ENCODE data around the gene PAIP1. TPM values are rescaled to one million over a fixed set of nuclear protein-coding genes. Genes with fewer than 3 reads are reported as not detected.
"Not testable (repeated sequence)": the region's sequence is repeated elsewhere in the genome, so short reads cannot be mapped to it uniquely, and the experiment has no call there.

The PAIP1 gene
- total RNA-seq, 1 experiment from 2014 or later = 114 TPM

DNA sequence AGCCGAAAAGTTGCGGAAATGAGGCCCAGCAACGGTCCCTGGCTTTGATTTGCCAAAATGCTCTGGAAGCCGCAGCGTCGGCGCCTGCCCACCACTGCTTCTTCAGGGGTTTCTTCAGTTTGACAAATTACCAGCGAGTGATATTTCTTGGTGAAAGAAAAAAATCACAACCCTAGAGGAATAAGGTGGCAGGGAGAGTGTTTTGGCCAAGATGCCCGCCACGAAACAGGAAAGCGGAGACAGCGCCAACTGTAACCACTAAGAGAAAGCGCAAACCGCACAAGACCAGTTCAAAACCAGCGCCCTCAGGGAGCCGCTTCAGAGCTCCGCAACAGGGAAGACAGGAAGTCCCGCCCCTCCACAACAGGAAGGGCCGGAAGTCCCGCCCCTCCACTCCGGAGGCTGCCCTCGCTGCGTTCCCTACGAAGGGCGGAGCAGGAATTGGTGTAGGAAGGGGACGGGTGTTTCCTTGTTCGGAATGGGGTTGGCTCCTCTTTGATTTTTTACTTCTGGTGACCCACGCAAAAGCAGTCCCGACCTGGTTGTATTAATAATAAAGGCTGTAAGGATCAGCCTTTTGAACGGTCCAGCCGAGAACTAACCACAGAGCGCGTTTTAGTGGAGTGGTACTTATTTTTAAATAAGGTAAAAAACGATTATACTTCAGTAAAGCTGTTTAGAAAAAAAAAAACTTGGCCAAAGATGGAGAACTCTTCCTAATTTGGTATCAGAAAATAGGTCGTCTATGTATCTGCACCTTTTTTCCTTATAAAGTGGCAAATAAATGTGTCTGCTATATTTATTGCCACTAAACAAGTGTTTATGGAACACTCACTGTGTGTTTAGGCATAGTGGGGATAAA is 41.8 kb downstream of the PAIP1 start, which contains the start of gene C5orf34:
C5orf34 (minus strand) TSS at position 333 of the 862 bp plus-strand sequence. CDS start 5,809 bp downstream, outside the sequence.
- peak; percentile 93 for DNase-seq (ENCODE audit: low read depth)

DNA sequence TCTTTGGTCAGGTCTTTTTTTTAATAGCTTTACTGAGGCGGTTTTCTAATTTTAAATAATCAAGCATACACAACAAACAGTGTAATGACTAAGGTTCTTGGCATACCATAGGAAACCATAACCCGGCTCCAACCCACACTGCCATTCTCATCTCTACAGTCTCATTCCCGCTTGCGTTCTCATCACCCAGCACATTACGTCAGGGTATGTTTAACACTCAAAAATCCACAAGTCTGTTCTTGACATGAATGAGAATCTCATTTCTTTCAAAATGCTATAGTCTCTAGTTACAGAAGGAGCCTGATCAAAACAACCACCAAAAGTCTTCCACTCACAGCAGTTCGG is 42.4 kb downstream of the PAIP1 start:
- DNase-seq (ENCODE audit: low read depth) = peak; percentile 49

DNA sequence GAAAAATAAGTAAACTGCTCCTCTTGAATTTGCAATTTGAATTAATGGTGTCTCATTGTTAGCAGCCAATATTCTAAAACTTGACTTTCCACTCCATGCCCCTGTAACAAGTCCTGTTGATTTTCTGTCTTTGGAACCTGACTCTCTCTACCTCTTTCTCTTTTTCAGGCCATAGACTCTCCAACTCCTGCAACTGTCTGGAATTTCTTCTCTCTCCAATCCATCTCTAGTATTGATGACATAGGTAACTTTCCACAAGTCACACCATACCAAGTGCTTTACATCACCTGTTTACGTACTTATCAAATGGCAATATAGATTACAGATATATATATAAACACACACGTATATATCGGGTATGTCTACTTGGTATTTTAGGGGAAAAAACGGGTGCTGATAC is 42.9 kb downstream of the PAIP1 start:
- DNase-seq (ENCODE audit: low read depth) = no peak

DNA sequence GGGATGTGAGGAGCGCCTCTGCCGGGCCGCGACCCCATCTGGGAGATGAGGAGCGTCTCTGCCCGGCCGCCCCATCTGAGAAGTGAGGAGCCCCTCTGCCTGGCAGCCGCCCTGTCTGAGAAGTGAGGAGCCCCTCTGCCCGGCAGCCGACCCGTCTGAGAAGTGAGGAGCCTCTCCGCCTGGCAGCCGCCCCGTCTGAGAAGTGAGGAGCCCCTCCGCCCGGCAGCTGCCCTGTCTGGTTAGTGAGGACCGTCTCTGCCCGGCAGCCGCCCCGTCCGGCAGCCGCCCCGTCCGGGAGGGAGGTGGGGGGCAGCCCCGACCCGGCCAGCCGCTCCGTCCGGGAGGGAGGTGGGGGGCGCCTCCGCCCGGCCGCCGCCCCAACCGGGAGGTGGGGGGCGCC is 45.8 kb downstream of the PAIP1 start:
- not testable (repeated sequence) for DNase-seq (ENCODE audit: low read depth)

DNA sequence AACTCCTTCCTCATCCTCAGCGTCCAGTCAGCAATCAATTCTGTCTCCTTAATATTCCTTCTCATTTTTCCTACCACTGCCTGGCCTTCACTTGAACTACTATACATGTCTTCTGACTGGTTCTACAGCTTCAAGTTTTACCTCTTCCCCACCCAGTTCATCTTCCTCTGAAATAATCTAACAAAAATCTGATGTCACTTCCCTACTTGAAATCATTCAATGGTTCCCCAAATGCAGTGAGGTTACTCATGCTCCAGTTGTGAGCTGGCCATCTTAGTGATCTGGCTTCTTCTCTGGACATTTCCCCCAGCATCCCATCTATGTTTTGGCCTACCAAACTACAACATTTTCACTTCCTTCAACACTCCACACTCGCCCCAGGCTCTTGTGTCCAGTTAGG is 58.3 kb downstream of the PAIP1 start:
- DNase-seq (ENCODE audit: low read depth) = no peak

DNA sequence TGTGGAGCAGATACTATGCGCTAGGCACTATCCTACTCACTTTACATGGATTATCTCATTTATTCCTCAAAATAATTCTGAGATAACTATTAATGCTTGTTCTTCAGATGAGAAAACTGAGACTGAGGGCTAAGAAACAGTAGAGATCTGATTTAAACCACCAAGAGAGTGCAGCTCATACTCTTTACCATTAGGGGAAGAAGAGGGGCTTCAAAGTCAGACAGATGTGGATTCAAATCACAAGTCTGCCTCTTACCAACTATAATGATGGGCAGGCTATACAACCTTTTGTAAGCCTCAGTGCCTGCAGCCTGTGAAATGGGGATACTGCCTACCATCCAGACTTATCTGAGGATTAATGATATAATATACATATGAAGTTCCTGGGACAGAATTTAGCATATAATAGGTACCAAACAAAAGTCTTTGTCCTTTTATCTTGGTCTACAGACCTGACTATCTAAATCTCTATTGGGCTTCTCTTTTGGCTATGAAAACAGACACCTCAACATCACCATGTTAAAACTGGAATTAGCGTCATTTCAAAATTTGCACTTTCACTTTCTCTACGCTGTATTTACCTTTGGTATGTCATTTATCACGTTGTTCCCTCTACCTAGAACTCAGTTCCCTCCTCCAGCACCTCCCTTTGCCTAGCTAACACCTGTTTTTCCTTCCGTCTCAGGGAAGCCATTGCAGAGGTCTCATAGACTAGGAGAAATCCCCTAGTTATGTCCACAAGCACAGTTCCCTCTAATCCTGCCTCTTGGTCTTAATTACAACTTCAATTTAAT is 59.4 kb downstream of the PAIP1 start:
- DNase-seq (ENCODE audit: low read depth) = no peak

DNA sequence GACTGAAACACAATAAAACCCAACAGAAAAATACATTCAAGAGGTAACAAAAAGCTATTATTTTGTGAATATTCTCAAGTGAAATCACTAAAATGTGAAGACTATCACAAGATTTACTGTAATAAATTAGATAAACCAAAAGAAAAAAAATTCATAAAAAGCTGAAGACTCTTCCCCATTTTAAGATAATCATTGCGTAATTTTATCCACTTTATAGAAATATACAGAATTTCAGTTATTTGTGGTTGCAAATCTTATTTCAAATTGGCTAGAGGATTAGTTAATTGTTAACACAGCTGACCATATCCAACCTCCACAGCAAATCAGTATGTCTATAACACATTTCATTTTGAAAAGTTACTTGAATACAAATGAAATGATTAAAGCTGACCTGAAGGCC is 65.6 kb downstream of the PAIP1 start:
- DNase-seq (ENCODE audit: low read depth) = no peak

DNA sequence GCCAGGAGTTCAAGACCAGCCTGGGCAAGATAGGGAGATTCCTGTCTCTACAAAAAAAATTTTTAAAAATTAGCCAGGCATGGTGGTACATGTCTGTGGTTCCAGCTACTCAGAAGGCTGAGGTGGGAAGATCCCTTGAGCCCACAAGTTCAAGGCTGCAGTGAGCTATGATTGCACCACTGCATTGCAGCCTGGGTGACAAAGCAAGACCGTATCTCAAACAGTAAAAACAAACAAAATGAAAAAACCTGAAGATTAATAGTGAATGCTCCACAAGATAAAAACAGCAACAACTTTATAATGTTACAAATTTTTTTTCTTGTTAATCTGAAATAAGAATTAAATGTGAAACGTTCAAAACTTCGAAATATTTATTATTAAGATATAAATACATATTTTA is 70.5 kb downstream of the PAIP1 start:
- DNase-seq (ENCODE audit: low read depth) = no peak

DNA sequence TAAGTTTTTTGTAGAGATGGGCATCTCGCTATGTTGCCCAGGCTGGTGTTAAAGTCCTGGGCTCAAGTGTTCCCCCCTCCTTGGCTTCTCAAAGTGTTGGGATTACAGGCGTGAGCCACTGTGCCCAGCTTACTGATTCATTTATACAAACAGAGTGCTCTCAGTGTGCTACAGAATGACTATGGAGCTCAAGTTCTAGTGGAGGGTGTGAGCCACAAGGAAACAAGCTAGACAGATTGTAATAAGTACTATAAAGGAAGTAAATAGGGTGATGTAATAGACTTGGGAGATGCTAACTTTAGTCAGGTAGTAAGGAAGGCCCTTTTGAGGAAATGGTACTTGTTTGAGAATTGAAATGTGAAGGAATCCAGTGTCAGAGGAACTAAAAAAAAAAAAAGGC is 71.5 kb downstream of the PAIP1 start:
- no peak for DNase-seq (ENCODE audit: low read depth)

DNA sequence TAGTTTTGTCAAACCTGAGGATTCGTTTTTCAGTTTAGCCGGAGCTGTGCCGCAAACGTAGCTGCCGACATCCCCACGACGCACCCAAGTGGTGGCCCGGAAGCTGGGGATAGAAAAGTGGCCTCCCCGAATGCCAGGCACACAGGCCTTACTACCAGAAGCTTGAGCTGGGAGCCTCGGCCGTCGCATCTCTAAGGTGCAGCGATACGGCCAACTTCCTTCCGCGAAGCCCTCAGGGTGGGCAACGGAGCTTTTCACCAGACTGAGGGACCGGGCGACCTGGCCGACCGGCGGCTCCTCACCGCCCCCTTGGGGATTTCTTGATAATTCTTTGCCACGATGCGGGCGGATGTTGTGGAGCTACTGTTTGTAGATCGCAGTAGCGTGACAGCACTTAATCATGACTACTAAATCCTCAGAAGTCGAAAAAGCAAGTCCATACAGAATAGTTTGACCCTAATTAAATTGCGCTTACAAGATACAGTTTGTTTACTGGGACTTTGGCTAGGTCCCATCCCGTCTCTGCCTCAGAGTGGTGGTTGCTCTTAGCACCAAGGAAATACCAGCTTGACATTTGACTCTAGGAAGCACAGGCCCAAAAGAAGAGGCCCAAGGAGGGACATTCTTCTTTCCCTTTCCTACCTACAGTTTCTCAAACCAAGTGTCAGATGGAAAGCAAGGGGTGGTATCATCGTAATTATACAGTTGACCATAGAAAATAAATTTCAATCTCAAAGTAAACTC is 72.6 kb downstream of the PAIP1 start:
- DNase-seq (ENCODE audit: low read depth) = peak; percentile 80

DNA sequence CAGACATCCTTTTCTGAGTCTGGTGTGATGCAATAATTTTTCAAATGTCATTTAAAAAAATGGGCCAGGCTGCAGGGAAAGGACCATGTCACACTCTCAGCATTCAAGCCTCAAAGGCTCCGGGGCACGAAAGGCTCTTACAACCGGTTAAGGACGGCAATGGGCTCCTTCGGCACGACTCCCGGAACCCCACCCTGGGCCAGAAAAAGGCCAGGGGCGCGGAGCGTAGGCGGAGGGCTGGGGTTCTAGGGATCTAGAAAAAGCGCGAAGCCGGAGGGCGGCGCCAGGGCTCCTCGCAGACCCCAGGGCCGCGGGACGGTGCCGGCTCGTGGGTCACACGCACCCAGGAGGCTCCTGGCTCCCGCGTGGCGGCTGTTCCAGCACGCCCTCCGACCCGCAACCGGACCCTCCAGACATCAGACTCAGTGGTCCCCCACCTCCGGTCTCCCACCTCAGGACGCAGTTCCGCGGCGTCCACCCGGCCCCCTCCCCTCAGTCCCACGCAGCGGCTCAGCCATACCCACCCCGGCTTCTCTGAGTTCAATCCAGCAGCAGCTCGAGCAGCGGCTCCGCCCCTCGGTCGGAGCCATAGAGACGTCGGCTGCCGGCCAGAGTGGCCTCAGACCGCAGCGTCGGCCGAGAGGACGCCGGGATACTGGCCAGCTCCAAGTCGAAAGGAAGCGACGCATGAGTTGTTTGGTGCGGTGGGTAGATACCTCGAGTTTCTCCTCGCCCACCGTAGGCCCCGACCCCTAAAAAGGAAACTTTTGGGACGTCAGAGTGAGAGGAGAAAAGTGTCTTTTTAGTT is 73.4 kb downstream of the PAIP1 start, which contains the start of gene TMEM267:
TMEM267 (minus strand) TSS at position 568 of the 808 bp plus-strand sequence. CDS start 29,896 bp downstream, outside the sequence.
- peak; percentile 89 for DNase-seq (ENCODE audit: low read depth)

DNA sequence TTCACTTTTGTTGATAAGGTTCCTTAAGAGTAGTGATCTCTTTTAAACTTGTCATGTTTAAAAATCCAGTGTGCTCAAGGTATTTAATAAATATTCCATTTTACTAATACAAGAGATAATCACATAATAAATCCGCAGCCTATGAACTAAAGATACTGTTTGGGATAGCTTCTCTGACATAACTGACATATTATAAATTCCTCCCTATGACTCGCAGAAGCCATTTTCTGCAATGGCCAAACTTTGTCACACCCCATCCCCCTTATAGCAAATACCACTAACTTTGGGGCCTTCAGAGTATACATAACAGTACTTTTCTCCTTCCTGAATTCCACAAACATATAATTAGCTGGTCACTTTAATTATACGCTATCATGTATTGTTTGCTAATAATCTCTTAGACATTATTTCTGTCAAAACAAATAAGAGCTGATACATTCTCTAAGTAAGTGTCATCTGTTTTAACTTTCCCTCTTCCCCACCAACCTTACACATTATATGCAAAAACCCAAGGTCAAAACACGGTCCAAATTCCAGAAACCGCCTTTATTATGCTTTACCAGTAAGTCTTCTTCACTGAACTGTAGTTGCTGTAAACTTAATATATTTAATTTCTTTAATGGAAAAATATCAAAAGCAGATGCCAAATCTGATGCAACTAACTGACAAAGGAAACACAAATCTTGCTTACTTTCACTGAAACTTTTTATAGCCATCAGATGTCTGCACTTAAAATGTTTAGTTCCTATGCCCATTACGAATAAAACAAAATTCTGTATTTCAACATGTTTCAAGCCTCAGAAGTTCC is 74.2 kb downstream of the PAIP1 start:
- peak; percentile 5 for DNase-seq (ENCODE audit: low read depth)

Other genes with a start within 250 kb of the PAIP1 start
- gene HMGCS1, start 243.7 kb downstream of the PAIP1 start, total RNA-seq (2014; rRNA removed; shearing (Covaris generic)) = 17.6 and 18.9 TPM in 2 replicates
- gene CCL28, start 144.7 kb downstream of the PAIP1 start, total RNA-seq (2014; rRNA removed; shearing (Covaris generic)) = 8.8 and 12.8 TPM in 2 replicates
- 10.3 and 17.8 TPM in 2 replicates for gene TMEM267, start 73.2 kb downstream of the PAIP1 start, total RNA-seq (2014; rRNA removed; shearing (Covaris generic))
- gene C5orf34, start 41.9 kb downstream of the PAIP1 start, total RNA-seq (2014; rRNA removed; shearing (Covaris generic)) = 14.5 and 20.3 TPM in 2 replicates
- gene NNT, start 46.1 kb upstream of the PAIP1 start, total RNA-seq (2014; rRNA removed; shearing (Covaris generic)) = 35.2 and 44.0 TPM in 2 replicates

Measured in RPMI7951 (cell line).